Fibroblast of gingiva (primary cell): ENCODE results near the gene VPS33B.
"Not testable (repeated sequence)": the region's sequence is repeated elsewhere in the genome, so short reads cannot be mapped to it uniquely, and the experiment has no call there.

ENCODE experiments used
- DNase-seq: peaks from one replicate; pipeline ENCODE4 v3.0.0-alpha.2; 2011; ENCODE audit warnings: low read depth

VPS33B gene

DNA sequence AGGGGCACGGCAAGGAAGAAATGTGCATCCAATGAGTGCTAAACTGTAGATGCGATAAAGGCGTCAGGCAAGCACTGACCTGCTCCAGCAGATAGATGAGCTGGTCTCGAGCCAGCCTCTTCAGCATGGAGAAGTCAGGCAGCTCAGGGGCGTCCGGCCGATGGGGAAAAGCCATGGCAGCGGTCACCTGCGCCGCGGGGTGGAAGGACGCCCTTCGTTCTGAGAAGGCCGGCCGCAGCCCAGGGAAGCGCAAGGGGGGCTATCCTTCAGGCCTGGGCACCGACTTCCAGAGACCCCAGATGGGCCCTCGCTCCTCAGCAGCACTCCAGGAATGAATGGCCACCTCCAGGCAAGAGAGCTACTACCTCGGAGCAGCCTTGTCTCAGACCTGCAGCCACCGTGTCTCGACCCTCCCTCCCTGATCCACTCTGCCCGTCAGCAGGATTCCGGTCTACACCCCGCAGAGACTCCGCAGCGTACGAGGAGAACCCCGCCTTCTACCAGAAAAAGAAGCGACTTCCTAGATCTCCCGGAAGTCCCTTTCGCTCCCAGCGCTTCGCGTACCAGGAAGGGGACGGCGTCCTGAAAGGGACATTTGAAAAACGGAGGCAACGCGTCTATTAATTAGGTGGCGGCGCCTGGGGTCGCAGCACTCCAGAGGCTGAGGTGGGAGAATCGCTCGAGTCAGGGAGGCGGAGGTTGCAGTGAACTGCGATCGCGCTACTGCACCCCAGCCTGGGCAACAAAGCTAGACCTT, at the start of gene VPS33B:
VPS33B (minus strand) TSS at position 520 of the 757 bp plus-strand sequence; CDS start at position 175, 345 bp downstream.
- peak; percentile 83 for DNase-seq

DNA sequence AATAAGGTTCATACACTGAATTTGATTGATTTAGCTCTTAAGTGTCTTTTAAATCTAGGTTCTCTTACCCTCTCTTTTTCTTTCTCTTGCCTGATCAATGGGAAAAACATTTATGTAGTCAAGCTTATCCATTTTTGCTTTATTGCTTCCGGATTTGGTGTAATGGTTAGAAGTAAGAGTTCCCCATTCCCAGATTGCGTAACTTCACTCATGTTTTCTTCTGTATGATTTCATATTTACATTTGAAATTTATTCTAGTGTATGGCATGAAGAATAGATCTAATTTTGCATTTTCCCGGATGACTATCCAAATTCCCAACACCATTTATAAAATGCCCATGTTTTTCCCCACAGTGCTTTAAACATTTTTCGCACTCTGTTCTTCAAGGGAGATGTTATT, 49.8 kb upstream of the VPS33B start:
- no peak for DNase-seq

DNA sequence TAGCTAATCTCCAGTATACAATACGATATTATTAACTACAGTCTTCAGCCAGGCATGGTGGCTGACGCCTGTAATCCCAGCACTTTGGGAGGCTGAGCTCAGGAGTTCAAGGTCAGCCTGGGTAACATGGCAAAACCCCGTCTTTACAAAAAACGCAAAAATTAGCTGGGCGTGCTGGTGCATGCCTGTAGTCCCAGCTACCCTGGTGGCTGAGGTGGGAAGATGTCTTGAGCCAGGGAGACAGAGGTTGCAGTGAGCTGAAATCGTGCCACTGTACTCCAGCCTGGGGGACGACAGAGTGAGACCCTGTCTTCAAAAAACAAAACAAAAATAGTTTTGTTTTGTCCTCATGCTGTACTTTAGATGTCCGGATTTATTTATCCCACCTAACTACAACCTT, 48.5 kb upstream of the VPS33B start:
- no peak for DNase-seq

- no peak for DNase-seq
Observed at GRCh38 chr15:91068966-91069365, 46.6 kb upstream of the VPS33B start.

DNA sequence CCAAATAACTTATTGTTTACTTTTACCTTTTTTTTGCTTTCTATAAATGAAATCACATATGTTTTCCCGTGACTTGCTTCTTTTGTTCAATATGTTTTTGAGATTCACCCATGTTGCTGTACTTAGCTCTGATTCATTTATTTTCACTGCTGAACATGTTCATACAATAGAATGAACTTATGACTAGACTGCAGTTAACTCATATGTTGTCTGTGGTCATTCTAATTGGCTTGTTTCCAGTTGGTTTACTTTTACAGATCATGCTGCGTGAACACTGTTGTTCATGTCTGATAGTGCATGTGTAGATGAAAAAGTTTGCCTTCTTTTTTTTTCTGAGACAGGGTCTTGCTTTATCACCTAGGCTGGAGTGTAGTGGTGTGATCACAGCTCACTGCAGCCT, 46.0 kb upstream of the VPS33B start:
- DNase-seq: no peak

DNA sequence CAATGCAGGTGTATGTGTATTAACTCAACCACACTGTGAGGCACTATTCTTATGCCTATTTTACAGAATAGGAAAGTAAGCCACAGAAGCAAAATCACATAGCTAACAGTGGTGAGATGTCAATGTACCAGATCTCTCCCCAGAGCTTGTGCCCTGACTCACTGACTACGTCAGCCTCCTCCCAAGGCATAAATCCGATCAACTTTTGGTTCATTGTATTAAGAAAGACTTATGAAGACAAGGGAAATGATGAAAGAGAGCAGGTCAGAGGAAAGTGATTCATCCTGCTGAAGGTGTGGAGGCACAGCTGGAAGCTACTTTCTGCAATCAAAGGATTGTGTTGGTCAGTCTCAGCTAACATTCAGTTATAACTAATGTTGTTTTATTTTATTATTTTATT, 44.6 kb upstream of the VPS33B start:
- DNase-seq: no peak

DNA sequence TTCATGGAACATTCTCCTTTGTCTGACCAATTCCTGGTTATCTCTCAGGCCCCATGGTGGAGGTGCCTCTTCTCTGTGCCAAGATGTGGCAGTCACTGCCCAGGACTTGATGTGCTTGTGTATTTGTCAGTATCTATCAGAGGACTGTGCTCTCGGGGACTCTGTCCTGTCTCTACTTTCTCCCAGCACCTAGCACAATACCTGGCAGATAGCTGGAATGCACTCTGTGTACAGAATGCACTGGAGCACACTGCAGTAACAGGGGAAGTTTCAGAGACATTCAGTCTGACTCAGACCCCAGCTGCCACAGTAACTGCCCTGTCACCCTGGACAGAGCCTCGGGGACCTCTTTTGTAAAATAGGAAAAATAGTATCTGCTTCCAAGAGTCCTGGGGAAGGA, 43.1 kb upstream of the VPS33B start:
- no peak for DNase-seq

GRCh38 chr15:91061997-91062396, 39.6 kb upstream of the VPS33B start:
- no peak for DNase-seq

GRCh38 chr15:91061230-91061629, 38.8 kb upstream of the VPS33B start:
- no peak for DNase-seq

- DNase-seq: peak; percentile 54
Observed at GRCh38 chr15:91055548-91056331, 33.3 kb upstream of the VPS33B start.

DNA sequence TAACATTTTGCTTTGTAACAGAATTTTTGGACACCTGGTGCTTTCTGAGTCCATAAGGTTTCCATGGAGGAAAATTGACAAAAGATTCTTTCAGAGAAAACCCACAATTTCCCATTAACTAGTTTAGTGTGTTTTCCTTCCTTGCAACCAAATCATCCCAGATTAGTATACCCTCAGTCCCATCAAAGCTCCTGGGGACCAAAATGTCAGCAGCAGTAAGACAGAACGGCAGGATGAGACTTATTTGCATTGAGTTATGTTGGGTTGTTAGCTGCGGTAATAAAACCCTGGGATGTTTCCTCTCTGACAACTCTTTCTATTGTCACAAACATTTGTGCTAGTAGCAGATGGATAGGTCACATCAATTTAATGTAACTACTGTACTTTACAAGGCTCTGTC, 32.4 kb upstream of the VPS33B start:
- no peak for DNase-seq

- no peak for DNase-seq
Observed at GRCh38 chr15:91051248-91051647, 28.9 kb upstream of the VPS33B start.

- DNase-seq: no peak
Observed at GRCh38 chr15:91050128-91050455, 27.7 kb upstream of the VPS33B start.

- peak; percentile 64 for DNase-seq
Observed at GRCh38 chr15:91049378-91050127, 27.2 kb upstream of the VPS33B start.

DNA sequence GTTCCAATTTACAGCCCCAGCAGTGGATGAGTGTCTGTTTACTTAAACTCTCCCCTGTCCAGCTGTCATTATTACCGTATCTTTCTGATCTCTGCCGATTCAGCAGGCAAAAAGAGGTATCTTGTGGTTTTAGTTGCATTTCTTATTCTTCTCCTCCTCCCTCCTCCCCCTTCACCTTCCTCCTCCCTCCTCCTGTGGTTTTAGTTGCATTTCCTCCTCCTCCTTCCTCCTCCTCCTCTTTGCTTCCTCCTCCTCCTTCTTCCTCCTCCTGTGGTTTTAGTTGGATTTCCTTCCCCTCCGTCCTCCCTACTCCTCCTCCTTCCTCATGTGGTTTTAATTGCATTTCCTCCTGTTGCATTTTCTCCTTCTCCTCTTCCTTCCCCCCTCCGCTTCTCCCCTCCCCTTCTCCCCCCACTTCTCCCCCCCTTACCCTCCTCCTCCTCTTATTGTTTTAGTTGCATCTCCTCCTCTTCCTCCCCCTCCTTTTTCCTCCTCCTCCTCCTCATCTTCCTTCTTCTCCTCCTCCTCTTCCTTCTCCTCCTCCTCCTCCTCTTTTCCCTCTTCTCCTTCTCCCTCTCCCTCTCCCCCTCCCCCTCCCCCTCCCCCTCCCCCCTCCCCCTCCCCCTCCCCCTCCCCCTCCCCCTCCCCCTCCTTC, 25.3 kb upstream of the VPS33B start:
- DNase-seq: no peak

GRCh38 chr15:91046056-91046455, 23.7 kb upstream of the VPS33B start:
- not testable (repeated sequence) for DNase-seq

GRCh38 chr15:91045065-91045464, 22.7 kb upstream of the VPS33B start:
- no peak for DNase-seq

- DNase-seq: no peak
Observed at GRCh38 chr15:91043202-91043874, 20.9 kb upstream of the VPS33B start.

- no peak for DNase-seq
Observed at GRCh38 chr15:91040856-91041255, 18.5 kb upstream of the VPS33B start.

- no peak for DNase-seq
Observed at GRCh38 chr15:91039996-91040395, 17.6 kb upstream of the VPS33B start.

- no peak for DNase-seq
Observed at GRCh38 chr15:91032919-91033803, 10.8 kb upstream of the VPS33B start.
